Testis (tissue), 5 donors: ENCODE data around the gene DEFB123. TPM values are rescaled to one million over a fixed set of nuclear protein-coding genes. Genes with fewer than 3 reads are reported as not detected.

Source experiments
- DNase-seq: peaks from one replicate; pipeline ENCODE4 v3.0.0-alpha.2; 2019
- H3K27ac ChIP-seq, 2 donors: fragments of 200-600 bp; sonication (generic); one replicate each; pipeline ENCODE4 v1.5.1; 2019
- H3K27me3 ChIP-seq: fragments of 200-600 bp; sonication (generic); one replicate; pipeline ENCODE4 v1.5.1; 2019
- H3K36me3 ChIP-seq: fragments of 200-600 bp; sonication (generic); one replicate; pipeline ENCODE4 v1.5.1; 2017; ENCODE audit warnings: low read depth; ENCODE audit errors: missing control alignments
- H3K4me1 ChIP-seq: fragments of 200-600 bp; sonication (generic); one replicate; pipeline ENCODE4 v1.5.1; 2019
- H3K4me3 ChIP-seq, 2 donors: fragments of 200-600 bp; sonication (generic); one replicate each; pipeline ENCODE4 v1.5.1; 2017 to 2019
- H3K9me3 ChIP-seq: fragments of 200-600 bp; sonication (generic); one replicate; pipeline ENCODE4 v1.5.1; 2017
- POLR2A ChIP-seq: fragments of 450-650 bp; IDR thresholded peaks from one replicate; pipeline ENCODE4 v1.6.1; 2017; ENCODE audit warnings: antibody characterized with exemption, mild to moderate bottlenecking, moderate library complexity
- WGBS, 2 donors: methylation state at CpG; one replicate each; pipeline ENCODE4 v1.1.5; 2018; 5-methylcytosine and 5-hydroxymethylcytosine counted together
- intact Hi-C: fragments of 100-400 bp; cut with DNase I; formaldehyde crosslinking; loops from one replicate; pipeline ENCODE4 v1.15.1; 2023; ENCODE audit warnings: low total_unique reads
- long read RNA-seq, 2 donors: transcript quantifications; one replicate each; lab custom pipeline, GENCODE V29; 2026
- polyA plus RNA-seq: library from polyadenylated mRNA; stranded (reverse); fragments of 350-450 nt; fragmentation: Illumina TruSeq; extraction: RNeasy Lipid Tissue Mini Kit (QIAGEN cat#74804); gene quantifications from one replicate; pipeline ENCODE4 v1.2.3, GENCODE V29; 2014; ENCODE audit warnings: low read depth, low replicate concordance; ENCODE audit not compliant: insufficient read depth
- total RNA-seq, 2 donors: library from RNA; depleted of rRNA; stranded (reverse); fragments of >200 nt; gene quantifications; one replicate each; pipeline ENCODE4 v1.2.3, GENCODE V29; 2016
- TF ChIP-seq, protein P1 (sequence below), 3 experiments: fragments of 450-650 bp in 2 of 3; fragments of 200-600 bp in 1 of 3; sonication (generic) in 1 of 3; IDR thresholded peaks; one replicate each; pipeline ENCODE4 v1.5.1; 2016 to 2019; ENCODE audit warnings: antibody characterized with exemption in 3 of 3, mild to moderate bottlenecking in 2 of 3, moderate library complexity in 1 of 3

DEFB123 gene, protein sequence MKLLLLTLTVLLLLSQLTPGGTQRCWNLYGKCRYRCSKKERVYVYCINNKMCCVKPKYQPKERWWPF
- total RNA-seq, result 100 to 1,000 TPM; 654 to 709 TPM
- 222 TPM for polyA plus RNA-seq
- long read RNA-seq, donor 1, partial matches to known transcripts, result 0 of 3 reads
- long read RNA-seq, donor 1, other reads (novel, unspliced or antisense), result 0 of 3 reads
- long read RNA-seq, donor 2, result 0 reads

DNA sequence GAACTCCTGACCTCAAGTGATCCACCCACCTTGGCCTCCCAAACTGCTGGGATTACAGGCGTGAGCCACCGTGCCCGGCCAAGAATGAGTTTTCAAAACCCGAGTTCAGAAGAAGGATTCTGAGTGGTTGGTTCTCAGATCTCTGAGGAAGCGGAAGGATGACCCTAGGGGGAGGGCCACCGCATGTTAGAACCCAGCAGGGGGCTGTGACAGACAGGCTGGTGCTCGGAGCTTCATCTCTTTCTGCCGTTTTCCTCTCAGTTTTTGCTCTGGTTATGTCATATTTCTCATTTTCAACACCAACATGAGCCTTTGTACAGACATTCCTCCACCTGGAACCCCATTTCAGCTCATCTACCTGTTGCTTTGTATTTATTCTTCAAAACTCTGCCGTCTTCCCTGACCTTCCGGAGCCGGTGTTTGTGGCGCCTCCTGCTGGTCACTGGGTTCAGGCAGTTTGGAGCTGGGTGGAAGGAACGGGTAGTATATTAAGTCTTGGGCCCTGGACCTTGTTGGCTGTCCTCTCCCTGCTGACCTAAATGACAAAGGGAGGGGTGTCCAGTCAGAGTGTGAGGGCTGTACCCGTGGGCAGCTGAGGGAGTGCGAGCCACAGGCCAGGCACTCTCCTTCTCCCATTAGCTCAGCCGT lies at the start of gene DEFB123:
DEFB123 (plus strand) TSS at position 621 of the 648 bp plus-strand sequence. CDS start 67 bp downstream, outside the sequence.
- WGBS, 2 donors, result 74 to 80% methylated on average over 15 to 16 of the region's 16 CpGs
- no peaks in the 10 kb centered on the region for H3K36me3 ChIP-seq
- DNase-seq, result peak; percentile 87
- no peaks in the 10 kb centered on the region for H3K9me3 ChIP-seq
- TF ChIP-seq, protein P1, sequence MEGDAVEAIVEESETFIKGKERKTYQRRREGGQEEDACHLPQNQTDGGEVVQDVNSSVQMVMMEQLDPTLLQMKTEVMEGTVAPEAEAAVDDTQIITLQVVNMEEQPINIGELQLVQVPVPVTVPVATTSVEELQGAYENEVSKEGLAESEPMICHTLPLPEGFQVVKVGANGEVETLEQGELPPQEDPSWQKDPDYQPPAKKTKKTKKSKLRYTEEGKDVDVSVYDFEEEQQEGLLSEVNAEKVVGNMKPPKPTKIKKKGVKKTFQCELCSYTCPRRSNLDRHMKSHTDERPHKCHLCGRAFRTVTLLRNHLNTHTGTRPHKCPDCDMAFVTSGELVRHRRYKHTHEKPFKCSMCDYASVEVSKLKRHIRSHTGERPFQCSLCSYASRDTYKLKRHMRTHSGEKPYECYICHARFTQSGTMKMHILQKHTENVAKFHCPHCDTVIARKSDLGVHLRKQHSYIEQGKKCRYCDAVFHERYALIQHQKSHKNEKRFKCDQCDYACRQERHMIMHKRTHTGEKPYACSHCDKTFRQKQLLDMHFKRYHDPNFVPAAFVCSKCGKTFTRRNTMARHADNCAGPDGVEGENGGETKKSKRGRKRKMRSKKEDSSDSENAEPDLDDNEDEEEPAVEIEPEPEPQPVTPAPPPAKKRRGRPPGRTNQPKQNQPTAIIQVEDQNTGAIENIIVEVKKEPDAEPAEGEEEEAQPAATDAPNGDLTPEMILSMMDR (IDR thresholded peaks at IDR 0.05), result peak; percentile 55 to 58 (median 56)
- no peak for TF ChIP-seq POLR2A
- peak within 1 kb of the TSS; percentile 9 to 58 for H3K4me3 ChIP-seq
- H3K4me1 ChIP-seq, result no peaks in the 10 kb centered on the region
- intact Hi-C loops, result no loop called here
- no peaks in the 10 kb centered on the region for H3K27me3 ChIP-seq
- peak within 1 kb of the TSS; percentile 50 to 68 for H3K27ac ChIP-seq

DNA sequence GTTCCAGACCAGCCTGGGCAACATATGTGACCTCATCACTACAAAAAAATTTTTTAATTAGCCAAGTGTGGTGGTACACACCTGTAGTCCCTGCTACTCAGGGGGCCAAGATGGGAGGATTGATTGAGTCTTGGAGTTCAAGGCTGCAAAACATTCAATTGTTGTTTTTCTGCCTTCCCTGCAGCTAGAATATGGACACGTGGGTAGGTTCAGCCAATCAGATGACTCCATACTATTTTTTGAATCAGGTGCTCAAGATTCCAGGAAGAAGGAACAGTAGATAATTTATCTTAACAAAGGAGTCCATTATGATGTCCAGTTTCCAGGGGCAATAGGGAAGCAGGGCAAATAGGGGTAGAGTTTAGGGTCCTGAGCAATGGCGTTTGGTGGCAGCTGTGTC lies 47.6 kb upstream of the DEFB123 start:
- no peaks in the 10 kb centered on the region for H3K36me3 ChIP-seq
- DNase-seq, result no peak
- intact Hi-C loops, result no loop called here
- peak overlapping the region in 1 of 2 donors; percentile 48 for H3K27ac ChIP-seq
- H3K27me3 ChIP-seq, result no peaks in the 10 kb centered on the region
- H3K9me3 ChIP-seq, result no peaks in the 10 kb centered on the region
- WGBS, 2 donors, result 45 to 46% methylated on average over 2 of the region's 2 CpGs
- H3K4me1 ChIP-seq, result peaks cover 9% of the 10 kb centered on the region
- H3K4me3 ChIP-seq, result no peak overlapping the region
- no peak for TF ChIP-seq POLR2A

DNA sequence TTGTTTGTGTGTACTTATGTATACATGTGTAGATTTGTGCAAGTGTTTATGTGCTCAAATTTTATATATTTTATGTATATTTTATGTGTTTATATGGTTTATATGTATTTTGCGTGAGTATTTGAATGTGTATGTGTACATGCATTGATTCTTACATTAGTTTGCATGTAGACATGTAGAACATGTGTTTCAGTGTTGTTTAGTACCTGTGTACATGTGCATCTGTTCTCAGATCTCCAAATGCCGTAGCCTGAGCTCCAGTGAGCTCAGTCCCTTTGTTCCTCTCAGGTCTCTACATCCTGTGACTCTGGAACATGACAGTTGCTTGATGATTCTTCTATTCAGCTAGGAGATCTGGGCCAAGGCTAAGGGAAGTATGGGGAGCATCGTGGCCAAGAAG lies 45.5 kb upstream of the DEFB123 start:
- intact Hi-C loops, result no loop called here
- 47 to 52% methylated on average over 3 of the region's 3 CpGs for WGBS, 2 donors

DNA sequence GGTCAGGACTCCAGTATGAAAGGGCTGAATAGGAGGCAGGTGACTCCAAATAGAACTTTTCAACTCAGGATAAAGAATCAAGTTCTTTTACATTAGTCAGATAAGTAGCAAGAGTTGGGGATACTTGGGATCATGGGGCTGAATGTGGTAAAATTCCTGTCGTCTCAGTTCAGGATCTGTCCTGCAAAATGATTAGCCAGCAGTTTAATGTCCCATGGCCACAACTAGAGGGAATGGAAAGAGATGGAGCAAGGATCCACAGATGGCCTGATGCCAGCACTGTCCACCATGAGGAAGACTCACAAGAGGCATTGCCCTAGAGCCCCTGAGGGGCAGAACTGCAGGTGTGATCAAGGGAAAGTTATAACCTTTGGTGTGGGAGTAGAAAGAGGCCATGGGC lies 36.5 kb upstream of the DEFB123 start:
- H3K9me3 ChIP-seq, result no peaks in the 10 kb centered on the region
- peaks cover 5% of the 10 kb centered on the region for H3K4me1 ChIP-seq
- H3K27me3 ChIP-seq, result no peaks in the 10 kb centered on the region
- H3K36me3 ChIP-seq, result no peaks in the 10 kb centered on the region
- H3K4me3 ChIP-seq, result no peak overlapping the region
- intact Hi-C loops, result no loop called here
- DNase-seq, result no peak
- 39 to 73% methylated on average over 1 of the region's 1 CpG for WGBS, 2 donors
- no peak overlapping the region for H3K27ac ChIP-seq
- TF ChIP-seq, protein P1 (IDR thresholded peaks at IDR 0.05), result no peak
- TF ChIP-seq POLR2A, result no peak

More for the DNA sequence above, 45.5 kb upstream of the DEFB123 start:
- no peaks in the 10 kb centered on the region for H3K9me3 ChIP-seq
- H3K27me3 ChIP-seq, result no peaks in the 10 kb centered on the region
- H3K4me1 ChIP-seq, result peaks cover 14% of the 10 kb centered on the region
- H3K4me3 ChIP-seq, result no peak overlapping the region
- TF ChIP-seq, protein P1 (IDR thresholded peaks at IDR 0.05), result no peak
- no peak for TF ChIP-seq POLR2A
- no peak overlapping the region for H3K27ac ChIP-seq
- no peak for DNase-seq
- no peaks in the 10 kb centered on the region for H3K36me3 ChIP-seq

DNA sequence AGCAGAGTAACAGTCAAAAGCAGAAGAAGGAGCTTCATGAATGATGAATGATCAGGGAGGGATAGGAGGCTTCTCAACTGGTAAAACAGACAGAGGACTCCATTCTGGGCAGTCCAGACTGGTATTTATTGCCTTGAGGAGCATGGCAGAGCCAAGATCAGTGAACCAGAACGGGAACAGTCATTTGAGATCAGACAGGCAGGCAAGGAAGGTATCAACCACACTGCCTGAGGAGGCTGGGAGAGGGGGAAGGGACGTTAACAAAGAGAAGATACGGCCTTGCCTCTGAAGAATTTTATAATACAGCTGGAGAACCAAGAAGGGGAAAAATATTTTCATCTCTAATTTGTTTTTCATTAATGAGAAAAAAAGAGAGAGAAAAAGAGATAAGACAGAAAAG lies 34.3 kb upstream of the DEFB123 start, which contains the start of gene DEFB121:
DEFB121 (minus strand) TSS at position 101 of the 400 bp plus-strand sequence; CDS start at position 38, 63 bp downstream.
- Histone ChIP-seq H3K27ac (no peak within 1 kb of the TSS), H3K4me3 (no peak within 1 kb of the TSS), H3K27me3 (no peaks in the 10 kb centered on the region), H3K4me1 (no peaks in the 10 kb centered on the region), H3K9me3 (no peaks in the 10 kb centered on the region), H3K36me3 (no peaks in the 10 kb centered on the region)
- WGBS, 2 donors, result 55 to 65% methylated on average over 3 of the region's 3 CpGs
- DNase-seq, result no peak
- intact Hi-C loops, result no loop called here
- TF ChIP-seq, protein P1 (IDR thresholded peaks at IDR 0.05), result no peak
- no peak for TF ChIP-seq POLR2A
